GM12801 (cell line): ENCODE measurements around the gene CFL2.

Experiments
- TF ChIP-seq, protein P1 (sequence below): IDR thresholded peaks from one replicate; pipeline ENCODE4 v1.5.1; 2011; ENCODE audit warnings: control low read depth; ENCODE audit not compliant: insufficient read length; ENCODE audit errors: extremely low read depth

CFL2 gene

DNA sequence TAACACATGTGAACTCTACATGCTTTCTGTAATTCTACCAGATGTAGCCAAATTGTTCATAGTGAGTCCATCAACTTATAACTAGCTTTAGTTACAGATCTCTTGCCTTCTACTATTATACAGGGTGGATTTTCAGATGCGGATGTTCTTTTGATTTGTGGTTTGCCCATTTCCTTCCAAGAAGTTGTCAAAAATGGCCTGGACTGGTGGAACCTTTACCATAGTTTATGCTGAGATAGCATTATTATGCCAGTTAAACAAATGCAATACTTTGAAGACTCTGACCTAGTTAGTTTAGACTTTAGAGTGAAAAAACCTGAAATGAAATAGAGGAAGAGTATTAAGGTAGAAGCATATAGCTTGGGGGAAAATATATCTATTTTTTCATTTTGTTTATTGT is 27.4 kb upstream of the CFL2 start:
- TF ChIP-seq, protein P1, sequence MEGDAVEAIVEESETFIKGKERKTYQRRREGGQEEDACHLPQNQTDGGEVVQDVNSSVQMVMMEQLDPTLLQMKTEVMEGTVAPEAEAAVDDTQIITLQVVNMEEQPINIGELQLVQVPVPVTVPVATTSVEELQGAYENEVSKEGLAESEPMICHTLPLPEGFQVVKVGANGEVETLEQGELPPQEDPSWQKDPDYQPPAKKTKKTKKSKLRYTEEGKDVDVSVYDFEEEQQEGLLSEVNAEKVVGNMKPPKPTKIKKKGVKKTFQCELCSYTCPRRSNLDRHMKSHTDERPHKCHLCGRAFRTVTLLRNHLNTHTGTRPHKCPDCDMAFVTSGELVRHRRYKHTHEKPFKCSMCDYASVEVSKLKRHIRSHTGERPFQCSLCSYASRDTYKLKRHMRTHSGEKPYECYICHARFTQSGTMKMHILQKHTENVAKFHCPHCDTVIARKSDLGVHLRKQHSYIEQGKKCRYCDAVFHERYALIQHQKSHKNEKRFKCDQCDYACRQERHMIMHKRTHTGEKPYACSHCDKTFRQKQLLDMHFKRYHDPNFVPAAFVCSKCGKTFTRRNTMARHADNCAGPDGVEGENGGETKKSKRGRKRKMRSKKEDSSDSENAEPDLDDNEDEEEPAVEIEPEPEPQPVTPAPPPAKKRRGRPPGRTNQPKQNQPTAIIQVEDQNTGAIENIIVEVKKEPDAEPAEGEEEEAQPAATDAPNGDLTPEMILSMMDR, result no peak

DNA sequence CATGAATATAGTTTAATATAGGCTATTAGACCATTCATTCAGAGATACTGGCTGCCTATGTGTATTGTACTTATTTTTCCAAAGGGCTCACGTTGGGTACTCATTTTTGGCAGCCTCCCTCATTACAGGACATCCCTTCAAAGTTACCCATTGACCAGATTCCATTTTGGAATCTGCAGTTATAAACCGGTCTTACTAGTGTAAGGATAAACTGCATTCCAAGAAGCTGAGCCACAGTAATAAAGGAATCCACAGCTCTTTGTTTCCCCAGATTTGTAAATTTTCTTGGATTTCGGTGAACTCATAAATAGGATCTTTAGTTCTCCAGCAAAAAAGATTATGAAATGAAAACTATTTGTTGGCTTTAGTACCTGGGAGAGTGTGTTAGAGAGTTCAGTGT is 18.9 kb upstream of the CFL2 start:
- TF ChIP-seq, protein P1, result no peak

DNA sequence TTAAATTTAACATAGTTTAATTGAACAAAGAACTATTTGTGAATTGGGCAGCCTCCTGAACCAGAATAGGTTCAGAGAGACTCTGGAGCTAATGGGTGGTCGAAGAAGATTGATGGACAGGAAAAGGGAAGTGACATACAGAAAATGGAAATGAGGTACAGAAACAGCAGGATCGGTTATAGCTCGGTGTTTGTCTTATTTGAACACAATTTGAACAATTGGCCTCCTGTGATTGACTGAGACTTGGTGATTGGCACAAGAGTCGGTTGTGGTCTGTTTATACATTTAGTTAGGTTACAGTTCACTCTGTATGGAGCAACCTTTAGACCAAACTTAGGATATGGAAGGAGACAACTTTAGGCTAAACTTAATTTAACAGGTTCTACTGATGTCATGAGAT is 18.4 kb upstream of the CFL2 start:
- TF ChIP-seq, protein P1, result no peak

DNA sequence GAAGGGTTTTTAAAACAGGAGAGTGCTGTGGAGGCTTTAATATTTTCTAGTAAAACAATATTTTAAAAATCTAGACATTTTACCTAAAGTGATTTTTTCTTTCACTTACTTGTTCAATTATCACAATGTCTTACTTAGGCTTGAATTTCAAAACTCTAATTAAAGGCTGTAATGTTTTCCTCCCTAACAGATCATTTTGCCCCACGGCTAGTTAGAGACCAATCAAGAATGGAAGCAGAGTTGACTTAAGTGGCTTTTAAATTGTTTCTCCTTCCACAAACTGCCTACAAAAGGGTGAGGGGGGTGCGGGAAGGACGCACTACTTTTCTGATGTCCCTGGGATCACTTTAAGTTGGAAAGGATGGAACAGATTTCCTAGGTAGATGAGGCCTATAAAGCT is 9.5 kb upstream of the CFL2 start:
- TF ChIP-seq, protein P1, result no peak

DNA sequence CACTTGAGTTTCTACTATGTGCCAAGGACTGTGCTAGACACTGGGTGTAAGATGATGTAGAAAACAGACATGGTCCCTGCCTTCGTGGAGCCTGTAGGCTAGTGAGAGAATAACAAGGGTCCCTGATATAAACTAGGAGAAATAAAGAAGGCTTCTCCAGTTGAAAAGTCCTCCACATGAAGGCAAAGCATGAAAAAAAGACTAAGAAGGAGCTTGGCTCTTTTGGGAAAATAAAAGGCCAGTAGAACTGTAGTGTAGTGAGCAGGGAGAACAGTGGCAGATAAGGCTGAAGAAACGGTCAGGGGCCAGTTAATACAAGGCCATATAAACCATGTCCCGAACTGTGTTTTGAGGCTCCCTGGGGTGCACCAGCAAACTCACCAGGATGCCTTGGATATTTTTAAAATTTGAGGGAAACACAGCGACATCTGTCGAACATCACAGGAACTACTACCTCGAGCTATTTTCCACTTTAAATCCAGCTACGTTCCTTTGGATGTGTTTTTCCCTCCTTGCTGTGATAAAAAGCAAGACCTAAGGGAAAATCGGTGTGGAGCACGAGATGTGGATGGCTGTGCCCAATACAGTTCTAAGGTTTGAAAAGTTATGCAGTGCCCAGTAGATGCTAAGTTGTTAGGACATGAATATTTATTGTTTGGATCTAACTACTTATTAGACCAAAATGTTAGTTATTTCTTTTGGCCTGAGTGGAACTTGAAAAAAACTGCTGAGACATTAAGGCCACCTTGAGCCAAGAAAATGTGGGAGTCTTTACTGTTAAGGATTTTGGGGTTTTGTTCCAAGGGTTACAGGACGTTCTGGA is 8.5 kb upstream of the CFL2 start:
- TF ChIP-seq, protein P1, result no peak

DNA sequence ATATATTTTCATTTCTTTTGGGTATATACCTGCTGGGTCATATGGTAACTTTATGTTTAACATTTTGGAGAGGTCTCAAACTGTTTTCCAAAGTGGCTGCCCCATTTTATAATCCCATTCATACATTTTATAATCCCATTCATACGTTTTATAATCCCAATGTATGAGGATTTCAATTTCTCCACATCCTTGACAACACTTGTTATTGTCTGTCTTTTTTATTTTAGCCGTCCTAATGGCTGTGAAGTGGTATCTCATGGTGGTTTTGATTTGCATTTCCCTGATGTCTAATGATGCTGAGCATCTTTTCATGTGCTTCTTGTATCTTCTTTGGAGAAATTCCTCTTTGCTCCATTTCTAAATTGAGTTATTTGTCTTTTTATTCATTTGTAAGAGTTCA is 6.7 kb upstream of the CFL2 start:
- TF ChIP-seq, protein P1, result no peak

DNA sequence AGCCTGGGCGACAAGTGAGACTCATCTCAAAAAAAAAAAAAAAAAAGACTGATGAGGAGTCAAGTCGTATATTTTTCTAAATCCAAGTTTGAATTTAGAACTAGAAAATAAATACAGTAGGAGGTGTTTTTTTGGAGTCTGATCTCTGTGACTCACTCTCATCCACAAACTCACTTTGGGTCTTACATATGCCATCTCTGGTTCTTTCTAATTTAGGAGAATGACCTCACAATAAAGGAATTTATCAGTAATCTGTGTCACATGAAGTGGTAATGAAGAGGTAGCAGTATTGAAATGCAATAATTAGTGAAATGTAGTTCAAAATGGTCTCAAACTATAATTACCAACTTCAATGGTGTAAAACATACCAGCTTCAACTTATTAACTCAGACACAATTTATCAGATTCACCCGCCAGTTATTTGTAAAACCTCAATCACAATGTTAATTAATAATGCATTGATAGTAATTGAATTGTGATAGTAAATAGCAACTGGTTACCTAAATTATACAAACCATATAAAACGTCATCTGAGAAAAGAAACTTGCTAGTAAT is 4.4 kb upstream of the CFL2 start:
- TF ChIP-seq, protein P1, result no peak
